ENCODE results near the gene ADORA3. TPM values are rescaled to one million over a fixed set of nuclear protein-coding genes. Genes with fewer than 3 reads are reported as not detected.
A peak's percentile ranks its signal among the peaks of the same experiment; 100 is the strongest.
"Not testable (repeated sequence)": the region's sequence is repeated elsewhere in the genome, so short reads cannot be mapped to it uniquely, and the experiment has no call there.

Gene ADORA3
- total RNA-seq (10 to 100 TPM; 10.8 to 11.0 TPM), polyA plus RNA-seq (ENCODE audit: insufficient read length in 6 of 6) (1 to 10 TPM in 2 of 6 donors, under 1 TPM in 4; 0.45 to 1.0 (median 0.61) TPM)
- long read RNA-seq, donor 1, partial matches to known transcripts: 0 of 1 reads
- long read RNA-seq, donor 1, other reads (novel, unspliced or antisense): 0 of 1 reads
- long read RNA-seq, donor 2: 0 reads
- long read RNA-seq, donor 3: 0 reads
- long read RNA-seq, donor 4, partial matches to known transcripts: 0 of 2 reads
- long read RNA-seq, donor 4, other reads (novel, unspliced or antisense): 0 of 2 reads
- long read RNA-seq, donor 5: 0 reads
- long read RNA-seq, donor 6: 0 reads
- long read RNA-seq, donor 7: 0 reads
- long read RNA-seq, donor 8, partial matches to known transcripts: 0 of 2 reads
- long read RNA-seq, donor 8, other reads (novel, unspliced or antisense): 0 of 2 reads
- long read RNA-seq, donor 9: 0 reads
- long read RNA-seq, donor 10, transcript ADORA3-201 (2 exons, 1,884 nt): major isoform, 7 of 7 reads
- long read RNA-seq, donor 10, partial matches to known transcripts: 0 of 7 reads
- long read RNA-seq, donor 10, other reads (novel, unspliced or antisense): 0 of 7 reads
- long read RNA-seq, donor 11, transcript ADORA3-201 (2 exons, 1,884 nt): major isoform, 5 of 5 reads
- long read RNA-seq, donor 11, partial matches to known transcripts: 0 of 5 reads
- long read RNA-seq, donor 11, other reads (novel, unspliced or antisense): 0 of 5 reads
- long read RNA-seq, donor 12: 0 reads

GRCh38 chr1:111503585-111504060 is at the start of gene ADORA3, which contains the start of gene TMIGD3:
Gene ADORA3, minus strand, starts transcription at chr1:111503633. Its CDS starts 279 bp downstream, at chr1:111503354.
Gene TMIGD3, minus strand, starts transcription at chr1:111503633. Its CDS starts 279 bp downstream, at chr1:111503354.
- no peak for ATAC-seq
- Histone ChIP-seq H3K27me3 (no peaks in the 10 kb centered on the region), H3K4me1 (peaks cover 19 to 67% of the 10 kb centered on the region in 2 donors), H3K36me3 (no peaks in the 10 kb centered on the region), H3K9me3 (no peaks in the 10 kb centered on the region), H3K27ac (peak within 1 kb of the TSS; percentile 26 to 99), H3K4me3 (peak within 1 kb of the TSS in 1 of 2 donors; percentile 11)
- intact Hi-C loops (cut with DNase I): loop anchor here in 1 of 2 donors (10.0 kb wide), 2 partner anchors 141 to 251 kb away; partner anchors contain the start of gene DDX20
- DNase-seq: no peak
- no peak for TF ChIP-seq CTCF (IDR thresholded peaks at IDR 0.05)

- intact Hi-C loops (cut with DNase I): no loop called here
- TF ChIP-seq CTCF (IDR thresholded peaks at IDR 0.05): no peak
- no peaks in the 10 kb centered on the region for H3K9me3 ChIP-seq
- no peak overlapping the region for H3K27ac ChIP-seq
- ATAC-seq (no peak), DNase-seq (no peak)
- H3K36me3 ChIP-seq: no peaks in the 10 kb centered on the region
- H3K4me1 ChIP-seq: no peaks in the 10 kb centered on the region
- no peak overlapping the region for H3K4me3 ChIP-seq
- H3K27me3 ChIP-seq: no peaks in the 10 kb centered on the region
These were observed 49.8 kb upstream of the ADORA3 start for GRCh38 chr1:111553196-111553595.

- no peak for DNase-seq
- intact Hi-C loops (cut with DNase I): no loop called here
- no peaks in the 10 kb centered on the region for H3K9me3 ChIP-seq
- no peak for ATAC-seq
- H3K27ac ChIP-seq: no peak overlapping the region
- no peak for TF ChIP-seq CTCF (IDR thresholded peaks at IDR 0.05)
- H3K27me3 ChIP-seq: no peaks in the 10 kb centered on the region
- H3K4me3 ChIP-seq: no peak overlapping the region
- H3K36me3 ChIP-seq: no peaks in the 10 kb centered on the region
- no peaks in the 10 kb centered on the region for H3K4me1 ChIP-seq
These were observed 49.2 kb upstream of the ADORA3 start for GRCh38 chr1:111552587-111552986.

GRCh38 chr1:111551623-111552411 is 48.4 kb upstream of the ADORA3 start:
- Histone ChIP-seq H3K9me3 (no peaks in the 10 kb centered on the region), H3K4me3 (no peak overlapping the region), H3K36me3 (no peaks in the 10 kb centered on the region), H3K4me1 (no peaks in the 10 kb centered on the region), H3K27me3 (no peaks in the 10 kb centered on the region), H3K27ac (no peak overlapping the region)
- no peak for ATAC-seq
- TF ChIP-seq CTCF (IDR thresholded peaks at IDR 0.05): no peak
- intact Hi-C loops (cut with DNase I): no loop called here
- DNase-seq: no peak

GRCh38 chr1:111547786-111548185 is 44.4 kb upstream of the ADORA3 start:
- H3K36me3 ChIP-seq; DNase-seq; H3K4me1 ChIP-seq; ATAC-seq; intact Hi-C loops (cut with DNase I); H3K27me3 ChIP-seq; H3K9me3 ChIP-seq; H3K4me3 ChIP-seq; H3K27ac ChIP-seq: not testable (repeated sequence)
